NCI-H2171 treated with DMSO at 0.1 percent for 48 hours (cell line): Measurements from ENCODE around the gene CMTR1.
"Not testable (repeated sequence)": the region's sequence is repeated elsewhere in the genome, so short reads cannot be mapped to it uniquely, and the experiment has no call there.

Experiments used
- DNase-seq: peaks from one replicate; lab custom pipeline; 2025; lab: John Stamatoyannopoulos, UW

CMTR1 gene

GRCh38 chr6:37432916-37433656 is at the start of gene CMTR1:
Gene CMTR1 (plus strand): TSS chr6:37433221. CDS start chr6:37435630, 2,409 bp downstream.
- peak; percentile 86 for DNase-seq

DNA sequence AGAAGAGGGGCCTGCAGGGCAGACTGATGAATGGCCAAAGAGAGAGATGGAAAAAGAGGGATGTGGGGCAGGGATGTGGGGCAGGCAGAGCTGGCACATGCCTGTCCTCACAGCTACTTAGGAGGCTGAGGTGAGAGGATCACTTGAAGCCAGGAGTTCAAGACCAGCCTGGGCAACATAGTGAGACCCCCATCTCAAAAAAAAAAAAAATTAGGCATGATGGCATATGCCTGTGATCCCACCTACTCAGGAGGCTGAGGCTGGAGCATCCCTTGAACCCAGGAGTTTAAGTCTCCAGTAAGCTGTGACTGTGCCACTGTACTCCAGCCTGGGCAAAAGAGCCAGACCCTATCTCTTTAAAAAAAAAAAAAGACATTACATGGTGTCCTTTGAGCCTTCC is 44.4 kb upstream of the CMTR1 start:
- no peak for DNase-seq

GRCh38 chr6:37389857-37390256 is 43.2 kb upstream of the CMTR1 start:
- no peak for DNase-seq

GRCh38 chr6:37391120-37391519 is 41.9 kb upstream of the CMTR1 start:
- DNase-seq = no peak

GRCh38 chr6:37392821-37393220 is 40.2 kb upstream of the CMTR1 start:
- DNase-seq = no peak

- no peak for DNase-seq
These were observed 39.6 kb upstream of the CMTR1 start for GRCh38 chr6:37393381-37393929.

- peak; percentile 17 for DNase-seq
These were observed 36.3 kb upstream of the CMTR1 start for GRCh38 chr6:37396571-37397180.

DNA sequence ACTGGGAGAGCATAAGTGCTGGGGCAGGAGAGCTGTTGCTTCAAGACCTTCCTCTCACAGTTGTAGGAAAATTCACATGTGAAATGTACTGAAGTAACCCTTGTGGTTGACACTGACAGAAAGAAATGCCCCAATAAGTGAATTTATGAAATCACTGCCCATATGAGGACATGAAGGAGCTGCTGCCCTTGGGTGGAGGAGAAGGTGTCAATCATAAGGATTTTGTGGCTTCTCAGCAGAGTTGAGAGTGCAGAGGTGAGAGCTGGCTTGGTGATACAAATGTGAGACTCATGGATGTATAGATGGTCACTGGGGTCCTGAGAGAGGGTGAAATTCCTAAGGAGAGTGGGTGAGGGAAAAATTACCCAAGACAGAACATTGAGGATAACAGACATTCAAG is 33.9 kb upstream of the CMTR1 start:
- DNase-seq = no peak

DNA sequence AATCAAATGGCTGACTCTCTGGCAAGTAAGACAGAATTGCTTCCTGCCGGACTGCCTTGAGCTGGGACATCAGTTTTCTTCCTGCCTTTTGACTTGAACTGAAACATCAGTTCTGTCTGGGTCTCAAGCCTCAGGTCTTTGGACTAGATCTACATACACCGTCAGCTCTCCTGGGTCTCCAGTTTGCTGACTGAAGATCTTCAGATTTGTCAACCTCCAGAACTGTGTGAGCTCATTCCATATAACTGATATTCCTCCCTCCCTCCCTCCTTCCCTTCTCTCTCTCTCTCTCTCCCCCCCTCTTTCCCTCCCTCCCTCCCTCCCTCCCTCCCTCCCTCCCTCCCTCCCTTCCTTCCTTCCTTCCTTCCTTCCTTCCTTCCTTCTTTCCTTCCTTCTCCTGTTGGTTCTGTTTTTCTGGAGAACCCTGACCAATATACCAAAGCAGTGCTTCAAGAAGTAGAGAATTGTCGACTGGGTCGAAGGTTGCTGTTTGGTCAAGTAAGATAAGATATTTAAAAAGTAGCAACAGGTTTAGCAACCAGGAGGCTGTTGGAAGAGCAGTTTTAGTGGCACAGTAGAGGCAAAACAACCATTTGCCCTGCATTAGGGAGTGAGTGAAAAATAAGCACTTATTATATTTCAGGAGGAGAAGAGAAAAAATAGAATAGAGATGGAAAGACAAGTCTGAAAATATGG is 33.1 kb upstream of the CMTR1 start:
- no peak for DNase-seq

DNA sequence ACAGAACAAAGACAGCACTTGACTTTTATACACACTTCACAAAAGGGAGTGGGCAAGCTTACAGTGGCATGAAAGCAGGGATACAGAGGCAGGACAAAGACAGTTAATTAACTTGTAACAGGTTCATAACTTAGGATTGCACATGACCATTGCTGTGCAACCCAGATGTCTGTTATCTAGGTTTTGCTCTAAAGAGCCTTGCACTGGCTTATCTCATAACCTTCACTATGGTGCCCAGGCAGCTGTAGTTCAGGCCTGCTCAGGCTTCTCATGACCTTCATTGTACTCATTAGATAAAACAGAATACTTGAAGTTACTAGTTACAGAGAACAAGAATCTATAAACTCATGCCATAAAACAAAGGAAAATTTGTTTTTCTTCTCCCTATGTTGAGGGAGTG is 31.4 kb upstream of the CMTR1 start:
- not testable (repeated sequence) for DNase-seq

DNA sequence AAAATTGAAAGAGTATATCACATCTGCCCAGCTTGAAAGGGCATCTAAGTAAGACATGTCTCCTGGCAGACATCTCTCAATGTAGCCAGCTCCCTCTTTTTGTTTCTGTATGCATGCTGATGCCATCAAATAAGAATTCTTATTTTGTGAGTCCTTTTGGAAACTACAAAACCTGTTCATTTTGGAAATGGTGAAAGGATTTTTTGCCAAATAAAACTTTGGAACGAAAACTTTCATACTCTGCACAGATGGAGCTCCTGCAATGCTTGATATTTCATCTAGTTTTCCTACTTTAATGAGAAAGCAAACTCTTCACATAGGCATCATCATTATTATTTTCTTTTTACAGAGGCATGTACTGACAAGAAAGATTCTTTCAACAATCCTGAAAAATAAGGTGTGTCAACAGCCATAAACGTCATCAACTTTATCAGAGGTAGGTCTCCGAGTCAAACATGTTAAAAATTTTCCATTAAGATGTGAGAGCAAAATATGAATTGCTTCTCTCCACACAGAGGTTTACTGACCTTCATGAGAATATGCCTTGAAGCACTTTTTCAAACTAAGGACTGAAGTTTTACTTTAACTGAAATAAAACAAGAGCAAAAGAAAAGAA is 26.2 kb upstream of the CMTR1 start:
- no peak for DNase-seq

GRCh38 chr6:37407948-37408347 is 25.1 kb upstream of the CMTR1 start:
- peak; percentile 84 for DNase-seq

GRCh38 chr6:37409501-37409900 is 23.5 kb upstream of the CMTR1 start:
- DNase-seq = no peak

DNA sequence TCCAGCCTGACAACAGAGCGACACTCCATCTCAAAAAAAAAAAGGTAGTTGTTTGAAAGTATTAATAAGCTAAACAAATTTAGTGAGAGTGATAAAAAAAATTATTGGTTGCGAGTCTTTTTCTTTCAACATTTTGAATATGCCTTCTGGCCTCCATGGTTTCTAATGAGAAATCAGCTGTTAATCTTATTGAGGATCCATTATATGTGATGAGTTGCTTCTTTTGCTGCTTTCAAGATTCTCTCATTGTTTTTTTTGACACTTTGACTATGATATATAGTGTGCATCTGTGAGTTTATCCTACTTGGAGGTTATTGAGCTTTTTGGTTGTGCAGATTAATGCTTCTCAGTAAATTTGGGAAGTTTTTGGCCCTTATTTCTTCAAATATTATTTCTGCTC is 15.6 kb upstream of the CMTR1 start:
- DNase-seq = no peak

GRCh38 chr6:37418722-37419121 is 14.3 kb upstream of the CMTR1 start:
- DNase-seq = no peak

DNA sequence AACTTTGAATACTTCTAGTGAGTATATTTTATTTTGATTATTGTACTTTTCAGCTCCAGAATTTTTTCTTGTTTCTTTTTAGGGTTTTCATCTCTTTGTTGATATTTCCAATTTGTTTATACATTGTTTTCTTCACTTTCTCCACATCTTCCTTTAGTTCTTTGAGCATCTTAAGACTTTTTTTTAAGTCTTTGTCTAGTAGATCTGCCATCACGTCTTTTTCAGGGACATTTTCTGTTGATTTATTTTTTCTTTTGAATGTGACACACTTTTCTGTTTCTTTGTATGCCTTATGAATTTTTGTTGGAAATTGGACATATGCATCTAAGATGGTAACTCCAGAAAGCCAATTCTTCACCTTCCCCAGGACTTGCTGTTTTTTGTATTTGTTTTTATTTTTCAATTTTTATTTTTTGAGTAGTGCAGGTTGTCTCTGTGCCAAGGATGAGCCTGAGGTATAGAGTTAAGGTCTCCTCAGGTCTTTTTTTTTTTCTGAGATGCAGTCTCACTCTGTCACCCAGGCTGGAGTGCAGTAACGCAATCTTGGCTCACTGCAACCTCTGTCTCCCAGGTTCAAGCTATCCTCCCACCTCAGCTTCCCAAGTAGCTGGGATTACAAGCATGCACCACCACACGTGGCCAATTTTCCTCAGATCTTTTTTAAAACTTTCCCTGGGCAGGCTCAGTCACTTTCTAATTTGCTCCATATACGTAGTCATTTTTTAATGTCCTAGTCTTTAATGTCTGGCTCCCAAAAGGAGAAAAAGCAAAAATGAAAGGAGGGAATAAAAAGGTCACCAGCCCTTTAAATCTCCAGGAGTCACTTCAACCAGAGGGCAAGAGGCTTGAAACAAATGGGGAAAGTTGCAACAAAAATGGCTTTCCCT is 6.7 kb upstream of the CMTR1 start:
- no peak for DNase-seq

DNA sequence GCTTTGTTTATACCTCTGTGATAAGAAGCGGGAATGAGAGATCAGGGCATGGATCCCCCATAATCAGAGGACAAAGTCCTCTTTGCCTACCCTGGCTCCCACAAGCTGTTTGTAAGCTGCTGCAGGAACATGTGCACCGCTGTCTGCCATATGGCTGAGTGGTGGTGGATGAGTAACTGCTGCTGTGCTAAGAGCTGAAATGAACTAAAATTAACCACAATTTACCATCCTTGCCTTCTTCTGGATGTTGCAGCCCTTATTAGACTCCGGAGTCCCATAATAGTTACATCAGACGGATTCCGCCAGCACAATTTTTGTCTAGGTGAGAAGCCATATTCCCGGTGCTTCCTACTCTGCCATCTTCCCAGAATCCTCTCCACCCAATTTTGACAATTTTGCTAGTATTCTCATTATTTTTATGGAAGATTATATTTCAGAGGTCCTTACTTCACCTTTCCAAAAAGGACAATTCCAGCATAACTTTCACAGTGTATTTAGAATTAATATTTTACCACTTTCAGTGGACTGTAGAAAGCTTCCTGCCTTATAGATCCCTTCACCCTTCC is 6.0 kb upstream of the CMTR1 start:
- DNase-seq = peak; percentile 58

DNA sequence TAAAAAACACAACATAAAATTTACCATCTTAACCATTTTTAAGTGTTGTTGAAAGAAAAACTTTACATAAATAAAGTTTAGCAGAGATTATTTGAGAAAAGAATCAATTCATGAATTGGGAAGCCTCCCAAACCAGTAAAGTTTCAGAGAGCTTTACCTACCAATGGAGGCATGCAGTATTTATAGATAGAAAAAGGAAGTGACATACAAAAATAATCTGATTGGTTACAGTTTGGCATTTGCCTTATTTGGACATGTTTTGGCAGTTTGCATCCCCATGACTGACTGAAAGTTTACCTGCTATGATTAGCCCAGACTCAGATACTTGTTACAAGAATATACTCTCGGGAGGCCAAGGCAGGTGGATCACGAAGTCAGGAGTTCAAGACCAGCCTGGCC is 3.7 kb upstream of the CMTR1 start:
- DNase-seq = peak; percentile 4

- DNase-seq = no peak
These were observed 468 bp upstream of the CMTR1 start for GRCh38 chr6:37432590-37432915.

- no peak for DNase-seq
These were observed 743 bp downstream of the CMTR1 start for GRCh38 chr6:37433657-37434271.

- no peak for DNase-seq
These were observed 2.4 kb downstream of the CMTR1 start for GRCh38 chr6:37435373-37435772.
